GM21423 (cell line): Measurements from ENCODE around the gene LEMD1.
"Not testable (repeated sequence)": the region's sequence is repeated elsewhere in the genome, so short reads cannot be mapped to it uniquely, and the experiment has no call there.

ENCODE experiments used
- ATAC-seq: cut with Tn5 transposase; IDR thresholded peaks from one replicate; pipeline ENCODE4 v1.9.1; 2021; ENCODE audit warnings: mild to moderate bottlenecking, moderate library complexity; ENCODE audit not compliant: unreplicated experiment

LEMD1 gene

DNA sequence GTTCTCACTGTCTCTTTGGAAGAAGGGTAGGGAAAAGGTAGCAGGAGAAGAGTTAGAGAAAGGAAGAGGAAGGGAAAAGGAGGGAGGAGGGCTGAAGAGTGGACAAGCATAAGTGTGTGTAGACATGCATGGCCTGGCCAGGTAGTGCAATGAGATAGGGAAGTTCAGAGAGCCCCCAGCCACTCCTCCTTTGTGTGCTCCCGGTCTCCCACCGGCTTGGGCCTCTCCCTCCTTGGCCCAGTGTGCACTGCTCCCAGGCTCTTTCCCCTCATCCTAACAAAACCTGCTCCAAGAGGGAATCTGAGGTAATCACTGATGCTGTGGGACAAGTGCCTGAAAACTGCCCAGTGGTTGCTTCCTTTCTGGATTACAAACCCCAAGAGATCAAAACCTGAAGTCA lies 10.3 kb upstream of the LEMD1 start:
- ATAC-seq: no peak

DNA sequence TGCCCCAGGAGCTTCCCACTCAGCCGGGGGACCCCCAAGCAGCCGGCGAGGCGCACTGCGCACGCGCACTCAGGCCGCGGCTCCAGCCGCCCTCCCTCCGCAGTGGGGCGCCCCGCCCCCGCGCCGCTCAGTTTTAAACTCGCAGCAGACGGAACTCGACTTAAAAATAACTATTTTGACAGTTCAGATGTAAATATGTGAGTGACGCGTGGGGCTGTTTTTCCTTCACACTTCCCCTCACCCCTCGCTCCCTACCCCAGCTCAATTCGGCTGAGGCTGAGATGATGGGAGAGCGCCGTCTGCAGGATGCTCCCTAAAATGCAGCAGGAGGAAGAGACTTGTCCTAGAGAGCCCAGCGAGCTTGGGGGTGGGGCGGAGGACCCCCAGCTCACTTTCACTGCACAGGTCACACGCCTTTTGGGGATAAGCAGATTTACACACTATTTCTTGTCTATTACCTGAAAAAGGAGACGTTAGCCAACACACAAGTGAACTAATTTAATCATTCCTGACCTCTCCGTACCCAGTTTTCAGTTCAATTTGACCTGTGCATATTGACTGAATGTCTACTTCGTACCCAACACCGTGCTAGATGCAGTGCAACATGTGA lies 8.9 kb upstream of the LEMD1 start:
- no peak for ATAC-seq

GRCh38 chr1:205429762-205430695 lies 8.2 kb upstream of the LEMD1 start:
- ATAC-seq: no peak

DNA sequence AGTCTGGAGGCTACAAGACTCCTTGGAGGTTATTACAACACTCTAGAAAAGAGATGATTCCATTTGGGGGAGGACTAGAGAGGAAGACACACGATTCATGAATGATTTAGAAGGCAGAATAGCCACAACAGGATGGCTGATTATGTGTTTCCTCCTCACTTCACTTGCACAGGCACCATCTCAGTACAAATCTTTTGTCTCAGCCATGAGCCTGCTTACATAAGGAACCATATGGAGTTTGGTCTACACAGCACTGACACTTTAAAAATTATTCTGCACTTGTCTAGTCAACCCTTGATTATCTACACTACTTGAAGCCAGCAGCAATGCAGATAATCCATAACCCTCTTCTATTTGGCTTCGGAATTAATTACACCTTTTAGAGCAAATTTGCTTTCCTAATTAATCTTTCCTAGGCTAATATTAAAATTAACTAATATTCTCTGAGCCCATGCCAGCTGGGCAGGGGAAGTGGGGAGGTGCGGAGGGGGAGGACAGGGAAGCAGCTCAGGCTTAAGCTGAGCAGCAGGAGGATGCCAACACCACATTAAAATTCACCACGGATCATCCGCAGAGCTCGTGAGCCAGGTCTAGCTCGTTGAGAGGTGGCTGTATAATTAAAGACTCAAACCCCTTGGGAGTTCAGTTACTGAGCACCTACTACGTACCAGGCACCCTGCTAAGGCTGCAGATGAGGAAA lies 3.2 kb upstream of the LEMD1 start:
- no peak for ATAC-seq

GRCh38 chr1:205423814-205424399 lies 2.1 kb upstream of the LEMD1 start:
- ATAC-seq: no peak

- ATAC-seq: no peak
Observed at GRCh38 chr1:205422993-205423642, 1.3 kb upstream of the LEMD1 start.

GRCh38 chr1:205420938-205421337 lies 918 bp downstream of the LEMD1 start:
- no peak for ATAC-seq

- no peak for ATAC-seq
Observed at GRCh38 chr1:205417870-205418635, 3.8 kb downstream of the LEMD1 start.

DNA sequence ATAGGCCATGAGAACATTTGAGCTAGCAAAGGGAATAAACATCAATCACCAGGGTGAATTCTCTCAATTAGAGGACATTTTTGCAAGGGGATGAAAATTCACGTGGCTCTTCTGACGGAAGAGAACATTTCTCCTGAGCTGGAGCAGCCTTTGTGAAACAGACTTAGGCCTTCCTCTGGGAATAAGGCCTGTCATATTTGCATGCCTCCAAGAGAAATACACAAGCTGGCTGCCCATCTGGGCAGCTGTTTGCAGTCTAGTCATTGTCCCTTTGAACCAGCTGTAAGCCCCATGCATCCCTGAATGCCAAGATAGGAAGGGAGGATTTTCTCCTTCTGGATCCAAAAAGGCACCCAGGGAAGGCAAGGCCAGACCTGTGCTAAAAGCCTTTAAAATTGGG lies 5.5 kb downstream of the LEMD1 start:
- no peak for ATAC-seq

DNA sequence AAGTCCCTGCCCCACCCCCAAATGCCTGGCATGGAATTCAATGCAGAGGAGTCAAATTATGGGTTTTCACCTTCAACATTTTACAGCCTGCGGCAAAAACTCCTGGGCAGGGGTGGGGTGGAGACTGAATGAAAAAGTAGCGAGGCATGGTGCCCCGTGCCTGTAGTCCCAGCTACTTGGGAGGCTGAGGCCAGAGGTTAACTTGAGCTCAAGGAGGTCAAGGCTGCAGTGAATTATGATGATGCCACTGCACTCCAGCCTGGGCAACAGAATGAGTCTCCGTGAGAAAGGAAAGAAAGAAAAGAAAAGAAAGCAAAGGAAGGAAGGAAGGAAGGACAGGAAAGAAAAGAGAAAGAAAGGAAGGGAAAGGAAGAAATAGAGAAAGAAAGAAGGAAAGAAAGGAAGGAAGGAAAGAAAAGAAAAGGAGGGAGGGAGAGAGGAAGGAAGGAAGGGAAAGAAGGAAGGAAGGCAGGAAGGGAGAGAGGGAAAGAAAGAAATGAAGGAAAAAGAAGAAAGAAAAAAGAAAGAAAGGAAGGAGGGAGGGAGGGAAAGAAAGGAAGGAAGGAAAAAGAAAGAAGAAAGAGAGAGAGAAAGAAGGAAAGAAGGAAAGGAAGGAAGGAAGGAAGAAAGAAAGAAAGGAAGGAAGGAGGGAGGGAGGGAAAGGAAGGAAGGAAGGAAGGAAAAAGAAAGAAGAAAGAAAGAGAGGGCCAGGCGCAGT lies 11.1 kb downstream of the LEMD1 start:
- ATAC-seq: no peak

DNA sequence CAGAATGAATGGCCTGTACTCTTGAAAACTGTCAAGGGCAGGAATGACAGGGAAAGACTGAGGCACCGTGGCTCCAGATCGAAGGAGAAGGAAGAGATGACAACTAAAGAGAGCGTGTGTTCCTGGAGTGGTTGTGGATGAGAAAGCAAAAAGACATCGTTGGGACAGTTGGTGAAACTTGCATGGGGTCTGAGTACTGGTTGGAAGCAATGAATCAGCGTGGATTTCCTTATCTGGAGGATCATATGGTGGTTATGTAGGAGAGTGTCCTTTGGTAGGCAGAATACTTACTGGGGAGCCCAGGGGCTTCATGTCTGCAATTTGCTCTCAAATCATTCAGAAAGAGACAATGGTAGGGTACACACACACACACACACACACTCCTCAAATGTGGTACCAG lies 13.9 kb downstream of the LEMD1 start:
- no peak for ATAC-seq

- not testable (repeated sequence) for ATAC-seq
Observed at GRCh38 chr1:205406252-205406651, 15.6 kb downstream of the LEMD1 start.

DNA sequence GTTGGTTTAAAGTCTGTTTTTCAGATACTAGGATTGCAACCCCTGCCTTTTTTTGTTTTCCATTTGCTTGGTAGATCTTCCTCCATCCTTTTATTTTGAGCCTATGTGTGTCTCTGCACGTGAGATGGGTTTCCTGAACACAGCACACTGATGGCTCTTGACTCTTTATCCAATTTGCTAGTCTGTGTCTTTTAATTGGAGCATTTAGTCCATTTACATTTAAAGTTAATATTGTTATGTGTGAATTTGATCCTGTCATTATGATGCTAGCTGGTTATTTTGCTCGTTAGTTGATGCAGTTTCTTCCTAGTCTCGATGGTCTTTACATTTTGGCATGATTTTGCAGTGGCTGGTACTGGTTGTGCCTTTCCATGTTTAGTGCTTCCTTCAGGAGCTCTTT lies 17.4 kb downstream of the LEMD1 start:
- ATAC-seq: not testable (repeated sequence)

- no peak for ATAC-seq
Observed at GRCh38 chr1:205398586-205398985, 23.3 kb downstream of the LEMD1 start.

GRCh38 chr1:205396967-205397616 lies 24.8 kb downstream of the LEMD1 start:
- ATAC-seq: no peak

DNA sequence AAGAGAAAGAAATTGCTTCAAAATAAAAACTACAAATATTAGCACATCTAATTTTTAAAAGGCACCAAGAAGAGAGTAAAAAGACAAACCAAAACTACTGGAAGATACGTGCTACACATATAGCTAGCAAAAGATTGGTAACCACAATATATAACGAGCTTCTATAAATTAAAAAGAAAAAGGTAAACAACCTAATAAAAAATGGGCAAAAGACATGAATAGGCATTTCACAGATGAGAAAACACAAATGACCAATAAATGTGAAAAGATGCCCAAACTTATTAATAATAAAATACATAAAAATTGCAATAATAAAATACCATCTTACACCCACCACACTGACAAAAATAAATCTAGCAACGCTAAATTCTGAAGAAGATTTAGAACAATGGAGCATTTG lies 26.2 kb downstream of the LEMD1 start:
- ATAC-seq: no peak

GRCh38 chr1:205392650-205393049 lies 29.2 kb downstream of the LEMD1 start:
- ATAC-seq: no peak

- ATAC-seq: no peak
Observed at GRCh38 chr1:205391386-205391785, 30.5 kb downstream of the LEMD1 start.

DNA sequence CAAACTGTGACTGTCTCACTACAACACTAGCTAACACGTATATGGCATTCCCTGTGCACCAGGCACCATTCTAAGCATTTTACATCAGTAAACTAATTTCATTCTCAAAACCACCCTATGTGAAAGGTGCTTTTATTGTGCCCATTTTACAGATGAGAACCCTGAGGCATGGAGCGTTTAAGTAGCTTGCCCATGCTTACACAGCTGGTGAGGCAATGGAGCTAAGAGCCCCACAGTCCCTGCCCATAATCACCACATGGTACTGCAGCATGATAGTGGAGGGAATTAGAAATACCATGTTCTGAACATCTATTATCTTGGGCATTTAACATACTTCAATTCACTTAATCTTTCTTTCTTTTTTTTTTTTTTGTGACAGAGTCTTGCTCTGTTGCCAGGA lies 34.0 kb downstream of the LEMD1 start:
- no peak for ATAC-seq
